ENCODE measurements around the gene VCAN.

DNA sequence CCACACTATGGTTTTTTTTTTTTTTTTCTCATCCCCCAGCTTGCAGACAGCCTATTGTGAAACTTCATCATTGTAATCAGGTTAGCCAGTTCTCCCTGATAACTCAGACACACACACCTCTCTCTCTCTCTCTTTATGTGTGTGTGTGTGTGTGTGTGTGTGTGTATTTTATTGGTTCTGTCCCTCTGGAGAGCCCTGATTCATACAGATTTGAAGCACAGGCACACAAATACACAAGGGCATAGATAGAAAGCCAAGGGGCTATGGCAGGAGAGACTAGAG lies 20.6 kb upstream of the VCAN start:
- TF ChIP-seq, protein P1, sequence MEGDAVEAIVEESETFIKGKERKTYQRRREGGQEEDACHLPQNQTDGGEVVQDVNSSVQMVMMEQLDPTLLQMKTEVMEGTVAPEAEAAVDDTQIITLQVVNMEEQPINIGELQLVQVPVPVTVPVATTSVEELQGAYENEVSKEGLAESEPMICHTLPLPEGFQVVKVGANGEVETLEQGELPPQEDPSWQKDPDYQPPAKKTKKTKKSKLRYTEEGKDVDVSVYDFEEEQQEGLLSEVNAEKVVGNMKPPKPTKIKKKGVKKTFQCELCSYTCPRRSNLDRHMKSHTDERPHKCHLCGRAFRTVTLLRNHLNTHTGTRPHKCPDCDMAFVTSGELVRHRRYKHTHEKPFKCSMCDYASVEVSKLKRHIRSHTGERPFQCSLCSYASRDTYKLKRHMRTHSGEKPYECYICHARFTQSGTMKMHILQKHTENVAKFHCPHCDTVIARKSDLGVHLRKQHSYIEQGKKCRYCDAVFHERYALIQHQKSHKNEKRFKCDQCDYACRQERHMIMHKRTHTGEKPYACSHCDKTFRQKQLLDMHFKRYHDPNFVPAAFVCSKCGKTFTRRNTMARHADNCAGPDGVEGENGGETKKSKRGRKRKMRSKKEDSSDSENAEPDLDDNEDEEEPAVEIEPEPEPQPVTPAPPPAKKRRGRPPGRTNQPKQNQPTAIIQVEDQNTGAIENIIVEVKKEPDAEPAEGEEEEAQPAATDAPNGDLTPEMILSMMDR (IDR thresholded peaks at IDR 0.05; ENCODE audit: low read depth, low read length): no peak
- TF ChIP-seq POLR2A (IDR thresholded peaks at IDR 0.05; ENCODE audit: extremely low read depth, insufficient read length) (no peak), MYC (IDR thresholded peaks at IDR 0.05; ENCODE audit: low read depth, low read length) (no peak)
- TF ChIP-seq, protein P2, sequence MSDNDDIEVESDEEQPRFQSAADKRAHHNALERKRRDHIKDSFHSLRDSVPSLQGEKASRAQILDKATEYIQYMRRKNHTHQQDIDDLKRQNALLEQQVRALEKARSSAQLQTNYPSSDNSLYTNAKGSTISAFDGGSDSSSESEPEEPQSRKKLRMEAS (IDR thresholded peaks at IDR 0.05; ENCODE audit: low read depth, low read length): no peak

Measured in NB4 (cell line).